ENCODE results near the gene GBGT1.
A peak's percentile ranks its signal among the peaks of the same experiment; 100 is the strongest.

GBGT1 gene

DNA sequence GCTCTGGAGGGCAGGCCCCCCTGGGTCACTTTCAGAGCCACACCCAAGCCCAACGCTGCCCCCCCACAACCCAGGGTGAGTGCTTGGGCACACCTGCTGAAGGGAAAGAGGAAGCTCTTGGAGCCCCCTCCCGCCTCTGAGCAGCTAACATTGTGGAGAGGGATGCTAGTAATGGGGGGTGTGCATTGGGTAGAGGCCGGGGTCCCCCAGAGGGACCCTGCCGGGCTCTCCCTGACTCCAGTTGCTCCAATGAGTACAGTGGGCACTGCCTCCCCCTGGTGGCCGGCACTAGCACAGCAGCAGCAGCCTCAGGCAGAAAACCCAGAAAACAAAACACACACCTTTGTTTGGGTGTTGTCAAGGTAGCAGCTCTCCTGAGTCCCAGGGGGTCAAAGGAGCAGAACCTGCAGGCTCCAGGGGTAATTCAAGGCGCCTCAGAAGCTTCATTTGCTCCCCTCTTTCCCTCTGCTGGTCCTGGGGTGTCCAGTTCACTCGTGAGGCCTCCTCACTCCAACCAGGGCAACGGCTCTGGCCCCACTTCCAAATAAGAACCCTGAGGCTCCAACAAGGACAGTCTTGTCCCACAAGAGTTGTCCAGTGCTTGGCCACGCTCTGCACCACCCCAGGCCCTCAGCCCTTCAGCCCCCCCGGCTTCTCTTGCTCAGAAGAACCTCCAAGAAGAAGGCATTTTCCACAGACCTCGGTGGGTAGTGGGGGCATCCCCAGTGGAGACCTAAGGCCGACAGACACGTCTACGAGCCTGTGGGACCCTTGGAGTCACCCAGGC, 16.1 kb downstream of the GBGT1 start:
- H3K27ac ChIP-seq (ENCODE audit: low read depth, low read length) = peak overlapping the region; percentile 33
- H3K36me3 ChIP-seq (ENCODE audit: low read length) = no peaks in the 10 kb centered on the region
- peak overlapping the region; percentile 63 for H3K9ac ChIP-seq (ENCODE audit: low read length)
- no peak for TF ChIP-seq EZH2phosphoT487 (conservative IDR thresholded peaks at IDR 0.05; ENCODE audit: low read length)
- TF ChIP-seq, protein P1, sequence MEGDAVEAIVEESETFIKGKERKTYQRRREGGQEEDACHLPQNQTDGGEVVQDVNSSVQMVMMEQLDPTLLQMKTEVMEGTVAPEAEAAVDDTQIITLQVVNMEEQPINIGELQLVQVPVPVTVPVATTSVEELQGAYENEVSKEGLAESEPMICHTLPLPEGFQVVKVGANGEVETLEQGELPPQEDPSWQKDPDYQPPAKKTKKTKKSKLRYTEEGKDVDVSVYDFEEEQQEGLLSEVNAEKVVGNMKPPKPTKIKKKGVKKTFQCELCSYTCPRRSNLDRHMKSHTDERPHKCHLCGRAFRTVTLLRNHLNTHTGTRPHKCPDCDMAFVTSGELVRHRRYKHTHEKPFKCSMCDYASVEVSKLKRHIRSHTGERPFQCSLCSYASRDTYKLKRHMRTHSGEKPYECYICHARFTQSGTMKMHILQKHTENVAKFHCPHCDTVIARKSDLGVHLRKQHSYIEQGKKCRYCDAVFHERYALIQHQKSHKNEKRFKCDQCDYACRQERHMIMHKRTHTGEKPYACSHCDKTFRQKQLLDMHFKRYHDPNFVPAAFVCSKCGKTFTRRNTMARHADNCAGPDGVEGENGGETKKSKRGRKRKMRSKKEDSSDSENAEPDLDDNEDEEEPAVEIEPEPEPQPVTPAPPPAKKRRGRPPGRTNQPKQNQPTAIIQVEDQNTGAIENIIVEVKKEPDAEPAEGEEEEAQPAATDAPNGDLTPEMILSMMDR (IDR thresholded peaks at IDR 0.05; ENCODE audit: insufficient read depth, low read length, poor library complexity, severe bottlenecking) = peak; percentile 91
- no peaks in the 10 kb centered on the region for H3K27me3 ChIP-seq (ENCODE audit: low read length)
- peak overlapping the region; percentile 57 for H3K4me3 ChIP-seq (ENCODE audit: insufficient read depth, low read length, poor library complexity, severe bottlenecking)
- H4K20me1 ChIP-seq (ENCODE audit: low read depth, low read length) = peaks cover 10% of the 10 kb centered on the region; the same call in 1 of the 2 replicates
- H2AFZ ChIP-seq (ENCODE audit: low read depth, low read length, severe bottlenecking) = no peak overlapping the region
- peak overlapping the region; percentile 59 for H3K4me2 ChIP-seq (ENCODE audit: low read depth, low read length, poor library complexity, severe bottlenecking)
- H3K79me2 ChIP-seq (ENCODE audit: insufficient read depth, low read length) = peaks cover 9% of the 10 kb centered on the region; the same call in 1 of the 2 replicates
- H3K9me3 ChIP-seq (ENCODE audit: insufficient read depth, low read length) = no peaks in the 10 kb centered on the region
- peaks cover 13% of the 10 kb centered on the region for H3F3A ChIP-seq (ENCODE audit: insufficient read depth)
- H3K9me2 ChIP-seq (replicated peaks; ENCODE audit: insufficient read depth, low read length) = no peaks in the 10 kb centered on the region

GRCh38 chr9:133146746-133147411, 16.8 kb downstream of the GBGT1 start:
- Histone ChIP-seq H3K9ac (ENCODE audit: low read length) (no peak overlapping the region), H3K9me2 (replicated peaks; ENCODE audit: insufficient read depth, low read length) (no peaks in the 10 kb centered on the region), H2AFZ (ENCODE audit: low read depth, low read length, severe bottlenecking) (no peak overlapping the region), H3K36me3 (ENCODE audit: low read length) (no peaks in the 10 kb centered on the region), H3K79me2 (ENCODE audit: insufficient read depth, low read length) (peaks cover 9% of the 10 kb centered on the region; the same call in 1 of the 2 replicates), H3K27ac (ENCODE audit: low read depth, low read length) (no peak overlapping the region), H3K27me3 (ENCODE audit: low read length) (no peaks in the 10 kb centered on the region), H4K20me1 (ENCODE audit: low read depth, low read length) (peaks cover 10% of the 10 kb centered on the region; the same call in 1 of the 2 replicates), H3F3A (ENCODE audit: insufficient read depth) (peaks cover 13% of the 10 kb centered on the region), H3K4me2 (ENCODE audit: low read depth, low read length, poor library complexity, severe bottlenecking) (peak overlapping the region; percentile 59), H3K4me3 (ENCODE audit: insufficient read depth, low read length, poor library complexity, severe bottlenecking) (no peak overlapping the region), H3K9me3 (ENCODE audit: insufficient read depth, low read length) (no peaks in the 10 kb centered on the region)
- TF ChIP-seq, protein P1 (IDR thresholded peaks at IDR 0.05; ENCODE audit: insufficient read depth, low read length, poor library complexity, severe bottlenecking) = no peak
- no peak for TF ChIP-seq EZH2phosphoT487 (conservative IDR thresholded peaks at IDR 0.05; ENCODE audit: low read length)

DNA sequence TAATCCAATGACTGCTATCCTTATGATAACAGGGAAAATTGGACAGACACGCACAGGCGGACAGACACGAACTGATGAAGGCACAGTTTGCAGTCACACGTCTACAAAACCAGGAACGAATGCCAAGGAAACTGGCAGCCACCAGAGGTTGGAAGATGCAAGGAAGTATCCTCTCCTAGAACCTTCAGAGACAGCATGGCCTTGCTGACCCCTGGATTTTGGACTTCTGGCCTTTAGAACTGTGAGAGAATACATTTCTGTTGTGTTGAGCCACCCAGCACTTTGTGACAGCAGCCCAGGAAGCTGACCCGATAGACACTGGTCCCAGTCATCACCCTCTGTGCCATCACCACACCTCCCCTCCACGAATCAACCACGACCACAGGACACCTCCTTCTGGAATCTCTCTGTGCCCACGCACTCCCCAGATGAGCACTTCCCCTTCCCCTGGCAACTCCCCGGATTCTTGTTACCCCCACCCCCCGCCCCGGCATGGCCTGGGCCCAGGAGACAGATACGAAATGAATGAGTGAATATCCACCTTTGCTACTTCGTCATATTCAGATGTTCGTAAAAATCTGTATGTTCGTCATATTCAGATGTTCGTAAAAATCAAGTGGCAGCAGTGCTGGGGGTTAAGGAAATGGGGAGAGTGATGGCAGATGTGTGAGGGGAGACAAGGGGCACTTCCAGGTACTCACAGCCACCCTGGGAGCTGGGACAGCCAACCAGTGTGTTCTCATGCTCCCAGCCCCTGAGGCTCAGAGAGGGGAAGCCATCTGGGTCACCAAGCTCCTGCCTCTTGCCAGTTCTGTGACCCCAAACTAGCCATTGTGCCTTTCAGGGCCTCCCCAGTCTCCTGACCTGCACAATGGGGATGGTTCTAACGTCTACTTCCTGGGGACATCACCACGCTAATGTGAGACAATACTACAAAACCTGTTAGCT, 18.5 kb downstream of the GBGT1 start:
- TF ChIP-seq EZH2phosphoT487 (conservative IDR thresholded peaks at IDR 0.05; ENCODE audit: low read length) = no peak
- TF ChIP-seq, protein P1 (IDR thresholded peaks at IDR 0.05; ENCODE audit: insufficient read depth, low read length, poor library complexity, severe bottlenecking) = no peak
- no peaks in the 10 kb centered on the region for H3K36me3 ChIP-seq (ENCODE audit: low read length)
- peak overlapping the region; percentile 18; the same call in 1 of the 2 replicates for H3K9ac ChIP-seq (ENCODE audit: low read length)
- H3K27me3 ChIP-seq (ENCODE audit: low read length) = no peaks in the 10 kb centered on the region
- no peak overlapping the region for H2AFZ ChIP-seq (ENCODE audit: low read depth, low read length, severe bottlenecking)
- no peak overlapping the region for H3K27ac ChIP-seq (ENCODE audit: low read depth, low read length)
- no peak overlapping the region for H3K4me3 ChIP-seq (ENCODE audit: insufficient read depth, low read length, poor library complexity, severe bottlenecking)
- peaks cover 13% of the 10 kb centered on the region for H3F3A ChIP-seq (ENCODE audit: insufficient read depth)
- H3K4me2 ChIP-seq (ENCODE audit: low read depth, low read length, poor library complexity, severe bottlenecking) = peak overlapping the region; percentile 55
- H3K9me3 ChIP-seq (ENCODE audit: insufficient read depth, low read length) = no peaks in the 10 kb centered on the region
- peaks cover 9% of the 10 kb centered on the region; the same call in 1 of the 2 replicates for H3K79me2 ChIP-seq (ENCODE audit: insufficient read depth, low read length)
- no peaks in the 10 kb centered on the region for H3K9me2 ChIP-seq (replicated peaks; ENCODE audit: insufficient read depth, low read length)
- peaks cover 10% of the 10 kb centered on the region; the same call in 1 of the 2 replicates for H4K20me1 ChIP-seq (ENCODE audit: low read depth, low read length)

Measured in SU-DHL-6 (cell line).